ENCODE measurements around the gene SULF2. TPM values are rescaled to one million over a fixed set of nuclear protein-coding genes. Genes with fewer than 3 reads are reported as not detected.
A peak's percentile ranks its signal among the peaks of the same experiment; 100 is the strongest.
"Not testable (repeated sequence)": the region's sequence is repeated elsewhere in the genome, so short reads cannot be mapped to it uniquely, and the experiment has no call there.

SULF2 gene
- total RNA-seq, 2 donors from 2014 or later = 75.7 to 146 TPM

DNA sequence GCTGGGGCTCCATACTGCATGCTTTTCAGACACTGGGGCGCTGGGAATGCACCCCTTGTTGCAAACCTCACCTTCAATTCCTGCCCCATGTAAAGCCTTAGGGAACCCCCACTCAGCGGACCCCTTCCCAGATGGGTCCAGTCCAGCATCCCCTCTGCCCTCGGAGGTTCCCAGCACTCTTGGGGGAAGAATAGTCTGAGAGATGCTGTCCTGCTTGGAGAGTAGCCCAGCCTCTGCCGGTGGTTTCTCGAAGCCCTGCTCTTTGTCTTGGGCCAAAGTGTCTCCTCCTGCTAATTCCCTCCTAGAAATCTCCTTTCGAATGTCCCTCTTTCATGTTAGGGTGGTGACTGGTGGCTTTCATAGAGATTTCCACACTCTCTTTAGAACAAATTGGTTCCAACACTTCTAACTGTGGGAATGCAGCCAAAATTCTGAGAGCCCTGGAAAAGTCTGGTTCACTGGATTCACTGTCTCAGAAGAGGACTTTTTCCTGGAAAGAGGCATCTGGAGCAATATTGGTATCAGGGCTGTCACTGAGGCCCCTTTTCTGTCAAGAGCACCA lies 24.9 kb upstream of the SULF2 start:
- Histone ChIP-seq H3K4me1 (ENCODE audit: control insufficient read depth, insufficient read depth, low read length) (peaks cover 12% of the 10 kb centered on the region), H3K4me3 (ENCODE audit: low read length) (no peak overlapping the region), H3K27ac (ENCODE audit: low read depth, low read length) (no peak overlapping the region), H3K36me3 (ENCODE audit: control insufficient read depth, insufficient read depth, low read length) (no peaks in the 10 kb centered on the region), H3K9ac (ENCODE audit: extremely low read depth, low read length, poor library complexity, severe bottlenecking) (no peak overlapping the region), H3K9me3 (ENCODE audit: control insufficient read depth, low read length) (peaks cover 6% of the 10 kb centered on the region), H3K27me3 (ENCODE audit: control insufficient read depth, insufficient read depth, low read length, poor library complexity, severe bottlenecking) (no peaks in the 10 kb centered on the region)
- peaks cover 29% of the 10 kb centered on the region for H3K4me1 Mint-ChIP-seq
- no peak for DNase-seq
- no peaks in the 10 kb centered on the region for H3K36me3 Mint-ChIP-seq (ENCODE audit: low read depth)
- no peak overlapping the region for H3K27ac Mint-ChIP-seq
- peaks cover 24% of the 10 kb centered on the region for H3K27me3 Mint-ChIP-seq (ENCODE audit: insufficient read depth)
- WGBS, 2 experiments (ENCODE audit: insufficient coverage in 1 of 2, insufficient read length in 1 of 2) = 91% methylated on average over 6 of the region's 6 CpGs; no CpG with 5 or more reads in 1 of the 2 experiments
- H3K9me3 Mint-ChIP-seq = peaks cover 14% of the 10 kb centered on the region
- TF ChIP-seq, protein P1, sequence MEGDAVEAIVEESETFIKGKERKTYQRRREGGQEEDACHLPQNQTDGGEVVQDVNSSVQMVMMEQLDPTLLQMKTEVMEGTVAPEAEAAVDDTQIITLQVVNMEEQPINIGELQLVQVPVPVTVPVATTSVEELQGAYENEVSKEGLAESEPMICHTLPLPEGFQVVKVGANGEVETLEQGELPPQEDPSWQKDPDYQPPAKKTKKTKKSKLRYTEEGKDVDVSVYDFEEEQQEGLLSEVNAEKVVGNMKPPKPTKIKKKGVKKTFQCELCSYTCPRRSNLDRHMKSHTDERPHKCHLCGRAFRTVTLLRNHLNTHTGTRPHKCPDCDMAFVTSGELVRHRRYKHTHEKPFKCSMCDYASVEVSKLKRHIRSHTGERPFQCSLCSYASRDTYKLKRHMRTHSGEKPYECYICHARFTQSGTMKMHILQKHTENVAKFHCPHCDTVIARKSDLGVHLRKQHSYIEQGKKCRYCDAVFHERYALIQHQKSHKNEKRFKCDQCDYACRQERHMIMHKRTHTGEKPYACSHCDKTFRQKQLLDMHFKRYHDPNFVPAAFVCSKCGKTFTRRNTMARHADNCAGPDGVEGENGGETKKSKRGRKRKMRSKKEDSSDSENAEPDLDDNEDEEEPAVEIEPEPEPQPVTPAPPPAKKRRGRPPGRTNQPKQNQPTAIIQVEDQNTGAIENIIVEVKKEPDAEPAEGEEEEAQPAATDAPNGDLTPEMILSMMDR (conservative IDR thresholded peaks at IDR 0.05) = no peak
- no peak overlapping the region for H3K4me3 Mint-ChIP-seq

DNA sequence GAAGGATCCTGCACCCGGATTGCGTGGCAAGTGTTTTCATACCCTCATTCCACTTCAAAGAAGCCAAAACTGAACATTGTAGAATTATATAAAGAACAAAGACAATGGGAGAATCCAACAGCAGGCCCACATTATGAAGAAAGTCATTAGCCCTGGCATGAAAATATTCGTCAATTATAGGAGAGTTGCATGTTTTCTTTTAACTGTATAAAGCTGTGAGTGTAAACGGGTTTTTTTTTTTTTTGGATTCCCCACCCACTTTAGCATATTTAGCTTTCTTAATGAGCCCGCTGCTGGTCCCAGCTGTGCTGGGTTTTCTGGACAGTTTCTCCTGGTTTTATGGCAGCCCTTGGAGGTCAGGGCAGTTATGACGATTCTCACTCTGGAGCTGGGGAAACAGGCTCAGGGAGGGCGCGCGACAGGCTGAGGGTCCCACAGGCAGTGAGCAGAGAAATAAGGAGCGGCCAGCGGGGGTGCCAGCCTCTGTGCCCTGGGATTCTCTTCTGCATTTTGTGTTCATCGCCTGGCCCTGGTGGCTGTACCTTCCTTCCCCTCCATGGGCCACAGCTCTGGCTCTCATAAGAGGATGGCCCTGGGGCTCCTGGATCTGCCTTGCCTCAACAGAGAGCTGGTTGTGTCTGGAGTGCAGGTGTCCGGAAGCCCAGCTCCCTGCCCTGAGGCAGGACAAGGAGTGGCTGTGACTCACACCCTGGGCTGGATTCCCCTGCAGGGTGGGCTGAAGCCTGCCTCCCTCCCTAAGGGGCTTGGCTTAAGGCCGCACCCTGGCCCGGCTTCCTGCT lies 24.1 kb upstream of the SULF2 start:
- no peaks in the 10 kb centered on the region for H3K27me3 ChIP-seq (ENCODE audit: control insufficient read depth, insufficient read depth, low read length, poor library complexity, severe bottlenecking)
- no peaks in the 10 kb centered on the region for H3K36me3 ChIP-seq (ENCODE audit: control insufficient read depth, insufficient read depth, low read length)
- H3K4me1 Mint-ChIP-seq = peaks cover 29% of the 10 kb centered on the region
- WGBS, 2 experiments (ENCODE audit: insufficient coverage in 1 of 2, insufficient read length in 1 of 2) = 75 to 85% methylated on average over 8 to 13 of the region's 15 CpGs
- peaks cover 24% of the 10 kb centered on the region for H3K27me3 Mint-ChIP-seq (ENCODE audit: insufficient read depth)
- TF ChIP-seq, protein P1 (conservative IDR thresholded peaks at IDR 0.05) = no peak
- H3K9me3 Mint-ChIP-seq = peaks cover 6% of the 10 kb centered on the region
- H3K9ac ChIP-seq (ENCODE audit: extremely low read depth, low read length, poor library complexity, severe bottlenecking) = no peak overlapping the region
- H3K4me1 ChIP-seq (ENCODE audit: control insufficient read depth, insufficient read depth, low read length) = peaks cover 12% of the 10 kb centered on the region
- no peak overlapping the region for H3K27ac ChIP-seq (ENCODE audit: low read depth, low read length)
- H3K36me3 Mint-ChIP-seq (ENCODE audit: low read depth) = no peaks in the 10 kb centered on the region
- no peak overlapping the region for H3K27ac Mint-ChIP-seq
- H3K4me3 Mint-ChIP-seq = no peak overlapping the region
- no peak overlapping the region for H3K4me3 ChIP-seq (ENCODE audit: low read length)
- peaks cover 6% of the 10 kb centered on the region for H3K9me3 ChIP-seq (ENCODE audit: control insufficient read depth, low read length)
- peak; percentile 75 for DNase-seq

DNA sequence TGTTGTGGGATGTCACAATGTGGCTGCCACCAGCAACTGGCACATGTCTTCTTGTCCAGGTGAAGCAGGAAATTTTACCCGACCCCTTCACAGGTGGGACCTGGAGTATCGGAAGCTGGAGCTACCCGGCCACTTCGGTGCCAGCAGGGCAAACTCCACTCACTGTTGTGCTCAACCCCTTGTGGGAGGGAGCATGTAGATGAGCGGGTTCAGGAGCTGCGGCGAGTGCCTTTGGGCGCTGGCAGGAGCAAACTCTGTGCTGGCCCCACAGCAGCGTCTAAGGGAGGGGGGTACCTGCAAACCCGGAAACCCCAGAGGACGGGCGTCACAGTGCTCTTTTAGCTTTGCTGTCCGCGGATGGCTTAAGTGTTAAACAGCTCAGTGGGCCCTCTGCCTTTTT lies 20.7 kb upstream of the SULF2 start:
- TF ChIP-seq, protein P1 (conservative IDR thresholded peaks at IDR 0.05) = no peak
- Histone ChIP-seq H3K9ac (ENCODE audit: extremely low read depth, low read length, poor library complexity, severe bottlenecking) (no peak overlapping the region), H3K27me3 (ENCODE audit: control insufficient read depth, insufficient read depth, low read length, poor library complexity, severe bottlenecking) (no peaks in the 10 kb centered on the region), H3K4me3 (ENCODE audit: low read length) (no peak overlapping the region), H3K4me1 (ENCODE audit: control insufficient read depth, insufficient read depth, low read length) (peaks cover 12% of the 10 kb centered on the region), H3K27ac (ENCODE audit: low read depth, low read length) (no peak overlapping the region), H3K36me3 (ENCODE audit: control insufficient read depth, insufficient read depth, low read length) (no peaks in the 10 kb centered on the region), H3K9me3 (ENCODE audit: control insufficient read depth, low read length) (no peaks in the 10 kb centered on the region)
- H3K27ac Mint-ChIP-seq = no peak overlapping the region
- DNase-seq = peak; percentile 51
- peaks cover 19% of the 10 kb centered on the region for H3K4me1 Mint-ChIP-seq
- H3K4me3 Mint-ChIP-seq = no peak overlapping the region
- WGBS, 2 experiments (ENCODE audit: insufficient coverage in 1 of 2, insufficient read length in 1 of 2) = 88% methylated on average over 6 to 14 of the region's 14 CpGs
- H3K9me3 Mint-ChIP-seq = no peaks in the 10 kb centered on the region
- H3K36me3 Mint-ChIP-seq (ENCODE audit: low read depth) = no peaks in the 10 kb centered on the region
- H3K27me3 Mint-ChIP-seq (ENCODE audit: insufficient read depth) = peaks cover 19% of the 10 kb centered on the region

DNA sequence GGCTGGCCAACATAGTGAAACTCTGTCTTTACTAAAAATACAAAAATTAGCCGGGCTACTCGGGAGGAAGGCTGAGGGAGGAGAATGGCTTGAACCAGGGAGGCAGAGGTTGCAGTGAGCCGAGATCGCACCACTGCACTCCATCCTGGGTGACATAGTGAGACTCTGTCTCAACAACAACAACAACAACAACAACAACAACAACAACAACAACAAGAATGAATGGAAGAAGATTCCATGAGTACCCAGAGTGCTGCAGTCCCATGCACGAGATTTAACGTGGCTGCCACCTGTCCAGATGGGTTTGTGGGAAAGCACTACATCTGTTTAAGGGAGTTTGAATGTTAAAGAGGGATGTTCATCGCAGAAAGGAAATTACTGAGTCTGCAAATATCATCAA lies 19.7 kb upstream of the SULF2 start:
- H3K27ac ChIP-seq (ENCODE audit: low read depth, low read length); H3K36me3 Mint-ChIP-seq (ENCODE audit: low read depth); H3K9me3 ChIP-seq (ENCODE audit: control insufficient read depth, low read length); H3K4me3 ChIP-seq (ENCODE audit: low read length); H3K4me1 Mint-ChIP-seq; H3K9ac ChIP-seq (ENCODE audit: extremely low read depth, low read length, poor library complexity, severe bottlenecking); DNase-seq; H3K27ac Mint-ChIP-seq; H3K36me3 ChIP-seq (ENCODE audit: control insufficient read depth, insufficient read depth, low read length); H3K4me3 Mint-ChIP-seq; H3K9me3 Mint-ChIP-seq; H3K4me1 ChIP-seq (ENCODE audit: control insufficient read depth, insufficient read depth, low read length); H3K27me3 ChIP-seq (ENCODE audit: control insufficient read depth, insufficient read depth, low read length, poor library complexity, severe bottlenecking): not testable (repeated sequence)
- WGBS, 2 experiments (ENCODE audit: insufficient coverage in 1 of 2, insufficient read length in 1 of 2) = 94 to 100% methylated on average over 4 to 7 of the region's 7 CpGs
- H3K27me3 Mint-ChIP-seq (ENCODE audit: insufficient read depth) = peaks cover 19% of the 10 kb centered on the region

DNA sequence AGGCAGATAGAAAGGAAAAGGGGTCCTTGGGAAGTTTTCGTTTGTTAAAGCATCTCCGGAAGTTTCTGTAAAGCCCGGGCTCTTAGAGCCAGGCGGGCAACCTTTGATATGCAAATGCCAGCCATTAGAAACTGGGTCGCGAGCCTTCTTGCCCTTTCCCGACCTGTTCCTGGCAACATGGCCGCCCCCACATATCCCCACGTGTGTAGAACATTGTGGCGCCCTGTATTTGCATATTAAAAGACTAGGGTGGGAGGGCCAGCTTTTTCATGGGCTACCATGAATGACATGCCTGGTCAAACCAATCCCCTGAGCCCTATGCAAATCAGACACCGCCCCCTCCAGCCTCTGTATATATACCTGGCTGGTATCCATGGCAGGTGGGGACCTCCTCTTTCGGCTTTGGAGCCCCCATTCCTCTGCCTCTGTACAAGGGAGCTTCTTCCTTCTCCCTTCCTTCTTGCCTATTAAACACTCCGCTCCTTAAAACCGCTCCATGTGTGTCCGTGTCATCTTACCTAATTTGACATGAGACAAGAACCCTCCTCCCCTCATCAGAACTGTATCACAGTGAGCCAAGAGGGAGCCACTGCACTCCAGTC lies 19.0 kb upstream of the SULF2 start:
- peaks cover 19% of the 10 kb centered on the region for H3K27me3 Mint-ChIP-seq (ENCODE audit: insufficient read depth)
- not testable (repeated sequence) for H3K4me1 ChIP-seq (ENCODE audit: control insufficient read depth, insufficient read depth, low read length); H3K27me3 ChIP-seq (ENCODE audit: control insufficient read depth, insufficient read depth, low read length, poor library complexity, severe bottlenecking); H3K36me3 ChIP-seq (ENCODE audit: control insufficient read depth, insufficient read depth, low read length); H3K4me3 Mint-ChIP-seq; H3K4me3 ChIP-seq (ENCODE audit: low read length); H3K27ac ChIP-seq (ENCODE audit: low read depth, low read length); H3K36me3 Mint-ChIP-seq (ENCODE audit: low read depth); H3K4me1 Mint-ChIP-seq; H3K27ac Mint-ChIP-seq; H3K9ac ChIP-seq (ENCODE audit: extremely low read depth, low read length, poor library complexity, severe bottlenecking); H3K9me3 Mint-ChIP-seq; H3K9me3 ChIP-seq (ENCODE audit: control insufficient read depth, low read length)
- peak; percentile 89 for DNase-seq
- 34 to 65% methylated on average over 10 to 15 of the region's 15 CpGs for WGBS, 2 experiments (ENCODE audit: insufficient coverage in 1 of 2, insufficient read length in 1 of 2)

All from endodermal cell (in vitro differentiated cells).